Measurements from ENCODE around the gene LAMB1. TPM values are rescaled to one million over a fixed set of nuclear protein-coding genes. Genes with fewer than 3 reads are reported as not detected.
"Not testable (repeated sequence)": the region's sequence is repeated elsewhere in the genome, so short reads cannot be mapped to it uniquely, and the experiment has no call there.

The LAMB1 gene
- total and polyA plus RNA-seq, 3 donors from 2014 or later = 42.0 to 65.2 (median 43.1) TPM

DNA sequence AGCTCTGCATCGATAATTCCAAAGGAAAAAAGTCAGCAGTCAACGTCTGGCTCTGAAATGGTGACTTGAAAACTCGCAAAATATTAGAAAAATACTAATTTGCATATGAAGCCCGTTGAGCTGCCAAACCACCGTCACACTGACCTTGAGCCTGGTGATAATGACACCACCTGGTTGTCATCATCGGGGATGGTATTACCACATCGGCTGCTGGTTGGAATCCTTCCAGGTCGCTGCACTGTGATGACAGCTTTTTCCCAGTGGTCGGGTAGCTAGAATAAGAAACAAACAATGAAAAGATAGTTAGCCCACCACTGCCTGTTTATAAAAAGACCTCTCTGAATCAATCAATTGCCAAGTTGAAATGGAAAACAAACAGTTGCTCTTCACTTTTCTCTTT, 41.6 kb downstream of the LAMB1 start:
- Histone ChIP-seq H3K27me3 (no peaks in the 10 kb centered on the region), H3K4me3 (no peak overlapping the region), H3K9me3 (no peaks in the 10 kb centered on the region), H3K4me1 (peaks cover 22% of the 10 kb centered on the region), H3K27ac (peak overlapping the region in 1 of 2 donors; percentile 57), H3K36me3 (ENCODE audit: low read depth, missing control alignments) (no peaks in the 10 kb centered on the region)
- DNase-seq = no peak
- intact Hi-C loops (cut with DNase I; ENCODE audit: low total_unique reads) = no loop called here
- WGBS, 2 donors = 52 to 53% methylated on average over 9 of the region's 9 CpGs
- TF ChIP-seq POLR2A (IDR thresholded peaks at IDR 0.05) = no peak
- TF ChIP-seq, protein P1, sequence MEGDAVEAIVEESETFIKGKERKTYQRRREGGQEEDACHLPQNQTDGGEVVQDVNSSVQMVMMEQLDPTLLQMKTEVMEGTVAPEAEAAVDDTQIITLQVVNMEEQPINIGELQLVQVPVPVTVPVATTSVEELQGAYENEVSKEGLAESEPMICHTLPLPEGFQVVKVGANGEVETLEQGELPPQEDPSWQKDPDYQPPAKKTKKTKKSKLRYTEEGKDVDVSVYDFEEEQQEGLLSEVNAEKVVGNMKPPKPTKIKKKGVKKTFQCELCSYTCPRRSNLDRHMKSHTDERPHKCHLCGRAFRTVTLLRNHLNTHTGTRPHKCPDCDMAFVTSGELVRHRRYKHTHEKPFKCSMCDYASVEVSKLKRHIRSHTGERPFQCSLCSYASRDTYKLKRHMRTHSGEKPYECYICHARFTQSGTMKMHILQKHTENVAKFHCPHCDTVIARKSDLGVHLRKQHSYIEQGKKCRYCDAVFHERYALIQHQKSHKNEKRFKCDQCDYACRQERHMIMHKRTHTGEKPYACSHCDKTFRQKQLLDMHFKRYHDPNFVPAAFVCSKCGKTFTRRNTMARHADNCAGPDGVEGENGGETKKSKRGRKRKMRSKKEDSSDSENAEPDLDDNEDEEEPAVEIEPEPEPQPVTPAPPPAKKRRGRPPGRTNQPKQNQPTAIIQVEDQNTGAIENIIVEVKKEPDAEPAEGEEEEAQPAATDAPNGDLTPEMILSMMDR (IDR thresholded peaks at IDR 0.05) = no peak

DNA sequence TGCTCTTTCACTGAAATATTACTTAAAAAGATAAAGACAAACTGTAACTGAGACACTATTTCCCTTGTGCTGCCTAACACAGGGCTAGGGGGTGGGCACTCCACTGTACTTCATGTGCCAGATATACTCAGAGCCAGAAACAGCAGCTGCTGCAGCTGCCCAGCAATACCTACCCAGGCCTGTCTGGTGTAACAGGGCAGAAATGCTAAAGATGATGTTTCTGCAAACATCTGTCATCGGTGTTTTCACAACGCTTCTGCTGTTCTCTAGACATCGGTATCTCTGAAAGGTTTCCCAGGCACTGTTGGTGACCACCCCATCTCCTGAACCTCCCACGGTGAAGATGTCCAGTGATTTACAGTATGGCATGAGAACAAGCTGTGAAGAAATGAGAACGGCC, 42.7 kb downstream of the LAMB1 start:
- no peak overlapping the region for H3K4me3 ChIP-seq
- H3K27me3 ChIP-seq = no peaks in the 10 kb centered on the region
- peak overlapping the region in 1 of 2 donors; percentile 57 for H3K27ac ChIP-seq
- peaks cover 22% of the 10 kb centered on the region for H3K4me1 ChIP-seq
- H3K36me3 ChIP-seq (ENCODE audit: low read depth, missing control alignments) = no peaks in the 10 kb centered on the region
- intact Hi-C loops (cut with DNase I; ENCODE audit: low total_unique reads) = no loop called here
- TF ChIP-seq, protein P1 (IDR thresholded peaks at IDR 0.05) = no peak
- TF ChIP-seq POLR2A (IDR thresholded peaks at IDR 0.05) = no peak
- H3K9me3 ChIP-seq = no peaks in the 10 kb centered on the region
- no peak for DNase-seq
- WGBS, 2 donors = 84 to 87% methylated on average over 5 of the region's 5 CpGs

DNA sequence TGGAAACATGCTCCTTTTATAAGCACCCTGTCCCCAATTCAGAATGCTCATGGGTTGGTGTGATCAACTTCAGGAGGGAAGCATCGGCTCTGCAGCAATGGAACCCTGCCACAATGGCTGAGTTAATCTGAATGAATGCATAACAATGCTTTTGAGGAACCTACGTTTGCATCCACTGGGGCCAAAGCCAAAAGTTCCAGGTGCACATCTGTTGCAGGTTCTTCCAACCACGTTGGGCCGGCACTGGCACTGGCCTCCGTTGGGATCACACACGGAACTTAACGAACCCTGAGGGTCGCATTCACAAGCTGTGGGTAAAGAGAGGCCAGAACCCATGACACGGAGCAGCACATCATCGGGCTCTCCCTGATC, 43.4 kb downstream of the LAMB1 start:
- 56 to 83% methylated on average over 10 of the region's 10 CpGs for WGBS, 2 donors
- H3K4me1 ChIP-seq = peaks cover 22% of the 10 kb centered on the region
- no peak overlapping the region for H3K4me3 ChIP-seq
- no peaks in the 10 kb centered on the region for H3K36me3 ChIP-seq (ENCODE audit: low read depth, missing control alignments)
- DNase-seq = no peak
- H3K9me3 ChIP-seq = no peaks in the 10 kb centered on the region
- intact Hi-C loops (cut with DNase I; ENCODE audit: low total_unique reads) = no loop called here
- no peaks in the 10 kb centered on the region for H3K27me3 ChIP-seq
- no peak overlapping the region for H3K27ac ChIP-seq
- TF ChIP-seq, protein P1 (IDR thresholded peaks at IDR 0.05) = no peak
- TF ChIP-seq POLR2A (IDR thresholded peaks at IDR 0.05) = no peak

DNA sequence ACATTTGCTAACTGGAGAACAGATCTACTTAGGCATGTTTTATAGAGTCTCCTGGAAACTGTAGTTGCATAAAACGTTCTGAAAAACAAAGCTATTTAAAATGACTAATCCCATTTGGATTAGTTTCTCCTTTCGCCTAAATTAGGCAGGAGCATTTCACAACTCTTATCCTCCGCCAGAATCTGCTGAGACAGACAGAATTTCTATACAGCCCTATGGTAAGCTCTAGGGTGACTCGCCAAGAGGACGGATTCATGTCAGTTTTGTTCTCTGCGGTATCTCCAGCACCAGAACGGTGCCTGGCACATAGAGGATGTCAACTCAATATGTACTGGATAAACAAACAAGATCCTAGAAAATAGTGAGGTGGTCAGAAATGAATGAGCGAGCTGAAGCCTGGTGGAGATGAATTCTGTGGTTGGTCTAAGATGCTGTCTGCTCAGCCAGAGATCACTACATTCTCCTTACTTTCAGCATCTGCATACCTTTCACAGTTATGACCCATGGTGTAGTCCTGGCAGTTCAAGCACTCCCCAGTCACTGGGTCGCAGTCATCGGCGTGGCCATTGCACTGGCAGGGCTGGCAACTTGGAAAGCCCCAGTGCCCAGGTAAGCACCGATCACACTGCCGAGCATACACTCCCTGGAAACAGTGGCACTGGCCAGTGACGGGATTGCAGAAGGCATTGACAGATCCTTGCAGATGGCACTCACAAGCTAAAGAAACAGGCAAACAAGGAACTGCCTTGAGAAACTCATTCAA, 44.0 kb downstream of the LAMB1 start:
- H3K4me3 ChIP-seq = no peak overlapping the region
- no peak for DNase-seq
- peaks cover 22% of the 10 kb centered on the region for H3K4me1 ChIP-seq
- peak overlapping the region; percentile 60 to 81 for H3K27ac ChIP-seq
- TF ChIP-seq POLR2A (IDR thresholded peaks at IDR 0.05) = no peak
- TF ChIP-seq, protein P1 (IDR thresholded peaks at IDR 0.05) = no peak
- H3K36me3 ChIP-seq (ENCODE audit: low read depth, missing control alignments) = no peaks in the 10 kb centered on the region
- 79 to 85% methylated on average over 14 of the region's 14 CpGs for WGBS, 2 donors
- intact Hi-C loops (cut with DNase I; ENCODE audit: low total_unique reads) = no loop called here
- H3K27me3 ChIP-seq = no peaks in the 10 kb centered on the region
- no peaks in the 10 kb centered on the region for H3K9me3 ChIP-seq

DNA sequence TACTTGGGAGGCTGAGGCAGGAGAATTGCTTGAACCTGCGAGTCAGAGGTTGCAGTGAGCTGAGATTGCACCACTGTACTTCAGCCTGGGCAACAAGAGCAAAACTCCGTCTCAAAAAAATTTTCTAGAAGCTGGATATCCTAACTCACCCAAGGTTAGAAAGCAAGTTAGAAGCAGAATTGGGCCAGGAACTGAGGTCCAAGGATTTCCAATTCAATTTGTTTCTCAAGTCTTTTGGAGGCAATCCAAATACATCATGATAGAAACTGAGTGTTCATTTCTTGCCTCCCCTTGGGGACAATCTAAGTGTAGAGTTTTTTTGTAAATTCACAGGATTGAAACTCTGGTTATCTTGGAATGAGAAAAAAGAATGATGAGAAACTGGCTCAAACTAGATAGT, 45.5 kb downstream of the LAMB1 start:
- Histone ChIP-seq H3K27me3 (no peaks in the 10 kb centered on the region), H3K4me3 (no peak overlapping the region), H3K27ac (peak overlapping the region; percentile 60 to 81), H3K36me3 (ENCODE audit: low read depth, missing control alignments) (no peaks in the 10 kb centered on the region), H3K4me1 (peaks cover 22% of the 10 kb centered on the region), H3K9me3 (no peaks in the 10 kb centered on the region)
- intact Hi-C loops (cut with DNase I; ENCODE audit: low total_unique reads) = no loop called here
- WGBS, 2 donors = 54 to 56% methylated on average over 2 of the region's 2 CpGs
- no peak for TF ChIP-seq POLR2A (IDR thresholded peaks at IDR 0.05)
- TF ChIP-seq, protein P1 (IDR thresholded peaks at IDR 0.05) = no peak
- peak; percentile 40 for DNase-seq

DNA sequence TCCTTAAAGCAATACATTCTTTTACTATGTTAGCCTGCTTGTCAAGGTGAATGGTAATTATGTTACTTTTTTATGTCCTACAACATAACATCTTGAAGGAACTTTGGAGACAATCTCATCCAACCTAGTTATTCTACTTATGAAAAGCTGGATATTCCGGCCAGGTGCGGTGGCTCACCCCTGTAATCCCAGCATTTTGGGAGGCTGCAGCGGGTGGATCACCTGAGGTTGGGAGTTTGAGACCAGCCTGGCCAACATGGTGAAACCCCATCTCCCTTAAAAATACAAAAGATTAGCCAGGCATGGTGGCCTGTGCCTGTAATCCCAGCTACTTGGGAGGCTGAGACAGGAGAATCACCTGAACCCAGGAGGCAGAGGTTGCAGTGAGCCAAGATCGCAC, 46.0 kb downstream of the LAMB1 start:
- H3K27me3 ChIP-seq; DNase-seq; intact Hi-C loops (cut with DNase I; ENCODE audit: low total_unique reads); H3K36me3 ChIP-seq (ENCODE audit: low read depth, missing control alignments); H3K9me3 ChIP-seq; H3K4me3 ChIP-seq: not testable (repeated sequence)
- peak overlapping the region; percentile 60 to 81 for H3K27ac ChIP-seq
- peaks cover 24% of the 10 kb centered on the region for H3K4me1 ChIP-seq
- WGBS, 2 donors = 86 to 90% methylated on average over 4 of the region's 4 CpGs
